Measurements from ENCODE around the gene ADCY5.

ADCY5 gene

GRCh38 chr3:123338620-123339061 lies 110.2 kb downstream of the ADCY5 start:
- DNase-seq = peak; percentile 12

DNA sequence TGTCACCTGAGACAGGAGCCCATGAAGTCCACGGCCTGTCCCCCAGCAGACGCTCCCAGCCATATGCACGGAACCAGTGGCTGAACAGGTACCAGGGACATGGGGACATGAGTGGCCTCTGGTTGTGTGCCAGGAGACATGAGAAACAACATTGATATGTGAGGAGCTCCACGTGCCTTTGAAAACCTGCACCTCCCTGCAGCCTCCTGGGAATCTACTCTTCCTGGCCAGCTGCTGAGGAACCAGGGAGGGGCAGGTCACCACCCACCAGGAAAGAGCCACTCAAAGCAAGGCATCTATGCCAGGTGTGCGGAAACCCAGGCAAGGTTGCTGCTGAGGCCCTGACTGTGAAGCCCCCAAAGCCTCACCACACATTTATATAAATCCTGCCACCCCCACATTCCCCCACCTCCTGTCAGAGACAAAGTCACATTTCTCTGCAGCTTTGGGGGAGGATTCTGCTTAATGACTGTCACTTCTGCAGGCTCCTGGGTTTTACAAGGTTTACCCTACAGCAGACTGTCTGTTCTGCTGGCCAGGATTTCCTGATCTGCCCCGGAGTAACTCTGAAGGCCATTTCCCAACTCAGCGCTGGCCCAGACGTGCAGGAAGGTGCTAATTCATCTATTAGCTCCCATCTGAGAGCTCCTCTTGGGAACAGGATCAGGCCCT lies 110.8 kb downstream of the ADCY5 start:
- peak; percentile 13 for DNase-seq

DNA sequence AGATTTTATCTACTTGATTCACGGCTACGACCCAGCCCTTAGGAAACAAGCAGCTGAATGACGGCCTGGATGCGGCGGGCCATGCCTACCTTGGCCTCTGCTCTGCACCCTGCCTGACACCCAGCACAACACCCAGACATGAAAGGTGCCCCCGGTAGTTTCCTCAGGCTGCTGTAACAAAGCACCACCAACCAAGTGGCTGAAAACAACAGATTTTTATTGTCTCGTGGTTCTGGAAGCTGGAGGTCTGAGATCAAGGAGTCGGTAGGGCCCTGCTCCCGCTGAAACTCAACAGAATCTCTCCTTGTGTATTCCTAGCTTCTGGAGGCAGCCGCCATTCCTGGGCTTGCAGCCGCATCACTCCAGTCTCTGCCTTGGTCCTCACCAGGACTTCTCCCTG lies 111.7 kb downstream of the ADCY5 start:
- peak; percentile 12 for DNase-seq

GRCh38 chr3:123336441-123336851 lies 112.4 kb downstream of the ADCY5 start:
- peak; percentile 10 for DNase-seq

DNA sequence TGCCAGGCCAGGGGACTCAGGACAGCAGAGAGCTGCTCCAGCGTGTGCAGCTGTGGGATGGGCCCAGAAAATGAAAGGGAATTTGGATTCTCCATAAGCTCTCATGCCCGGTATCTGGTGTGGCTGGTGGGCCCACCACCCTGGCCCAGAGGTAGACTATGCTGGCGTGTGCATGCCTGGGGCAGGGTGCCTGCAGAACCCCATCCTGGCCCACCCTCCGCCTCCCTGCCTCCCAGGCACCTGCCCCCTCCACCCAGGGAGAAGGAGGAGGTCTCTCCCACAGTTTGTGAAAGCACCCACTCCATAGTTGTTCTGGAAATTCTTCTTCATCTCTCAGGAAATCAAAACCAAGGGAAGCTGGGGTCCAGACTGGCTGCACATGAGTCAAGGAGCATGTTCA lies 112.9 kb downstream of the ADCY5 start:
- DNase-seq = no peak

DNA sequence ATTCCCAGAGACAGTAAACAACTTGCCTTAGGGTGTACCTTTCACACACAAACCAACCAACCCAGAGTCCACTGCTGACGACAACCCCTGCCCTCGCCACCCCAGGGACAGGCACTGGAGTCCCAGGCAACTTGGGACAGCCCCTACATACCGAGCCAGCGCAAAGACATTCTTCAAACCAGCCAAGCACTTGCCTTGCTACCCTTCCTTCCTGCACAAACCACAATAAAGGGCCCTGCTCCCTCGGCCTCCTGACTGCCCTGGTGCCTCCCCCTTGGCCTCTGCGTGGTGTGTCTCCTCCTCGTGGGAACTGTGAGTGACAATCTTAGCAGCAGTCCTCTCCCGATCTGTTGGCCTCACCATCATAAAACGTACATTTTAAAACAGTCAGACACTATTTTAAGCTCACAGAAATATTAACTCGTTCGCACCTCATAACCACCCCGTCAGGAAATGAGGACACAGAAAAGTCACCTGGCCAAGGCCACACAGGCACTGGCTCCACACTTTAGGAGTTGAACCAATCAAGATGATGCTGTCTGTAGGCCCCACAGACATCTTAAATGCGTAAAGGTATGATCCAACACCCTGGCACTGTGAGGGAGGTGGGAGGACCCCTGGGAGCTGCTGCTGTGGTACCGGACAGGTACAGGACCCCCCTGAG lies 113.8 kb downstream of the ADCY5 start:
- DNase-seq = no peak

- no peak for DNase-seq
These were observed 114.8 kb downstream of the ADCY5 start for GRCh38 chr3:123334056-123334455.

DNA sequence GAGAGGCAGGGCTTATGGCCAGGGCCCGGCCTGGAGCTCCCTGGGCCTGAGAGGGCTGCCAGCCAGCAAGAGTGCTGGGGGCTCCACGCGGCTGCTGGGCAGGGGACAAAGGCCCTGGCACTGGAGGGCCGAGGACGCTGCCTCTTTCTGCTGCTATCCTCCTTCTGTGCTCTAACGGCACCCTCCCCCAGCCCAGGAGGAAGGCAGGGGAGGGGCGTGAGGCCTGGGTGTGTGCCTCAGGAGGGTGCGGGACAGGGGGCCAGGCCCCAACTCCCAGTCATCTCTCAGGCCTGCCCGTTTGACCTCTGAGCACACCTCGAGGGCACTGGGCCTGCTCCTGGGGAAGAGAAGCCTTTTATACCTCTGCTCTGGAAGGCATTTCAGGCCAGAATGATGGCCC lies 115.5 kb downstream of the ADCY5 start:
- peak; percentile 9 for DNase-seq

DNA sequence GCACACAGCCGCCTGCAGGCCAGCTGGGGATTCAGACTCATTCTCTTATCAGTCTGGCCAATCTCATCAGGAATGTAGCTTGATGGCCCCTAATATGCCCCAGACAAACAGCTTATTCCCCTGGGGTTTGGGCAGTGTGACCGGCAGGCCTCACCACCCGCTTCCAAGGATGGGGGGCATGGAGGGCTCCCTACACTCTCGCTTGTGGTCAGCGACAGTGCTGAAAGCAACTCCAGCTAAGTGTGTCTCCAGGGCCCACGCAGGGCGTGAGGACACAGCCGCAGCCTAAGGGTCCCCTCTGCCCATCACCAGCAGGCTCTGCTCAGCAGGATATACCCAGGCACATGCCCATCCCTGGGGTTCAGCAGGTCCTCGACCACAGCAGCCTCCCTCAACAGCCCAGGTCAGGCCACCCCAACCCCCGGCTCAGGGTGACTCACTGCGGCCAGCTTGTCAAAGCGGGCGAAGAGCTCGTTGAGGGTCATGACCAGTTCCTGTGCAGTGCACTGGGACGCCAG lies 116.7 kb downstream of the ADCY5 start:
- no peak for DNase-seq

- DNase-seq = no peak
These were observed 117.2 kb downstream of the ADCY5 start for GRCh38 chr3:123331651-123332050.

DNA sequence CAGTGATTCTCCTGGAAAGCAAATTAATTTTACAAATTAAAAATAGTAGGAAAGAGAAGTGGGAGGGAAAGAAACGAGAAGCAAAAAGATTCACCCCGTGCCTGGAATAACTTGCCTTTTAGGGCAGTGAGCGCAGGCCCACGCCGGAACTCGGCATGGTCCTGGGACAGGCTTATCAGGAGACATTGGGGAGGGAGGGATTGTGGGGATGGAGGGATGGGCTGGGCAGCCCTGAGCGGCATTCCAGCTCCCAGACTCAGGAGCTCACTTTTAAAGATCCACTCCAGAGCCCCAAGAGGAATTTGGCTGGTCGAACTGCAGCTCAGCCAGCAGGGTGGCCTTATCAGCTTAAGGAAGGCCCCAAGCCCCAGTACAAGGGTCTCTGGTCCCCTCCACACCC lies 117.9 kb downstream of the ADCY5 start:
- no peak for DNase-seq

GRCh38 chr3:123330441-123330991 lies 118.4 kb downstream of the ADCY5 start:
- no peak for DNase-seq

DNA sequence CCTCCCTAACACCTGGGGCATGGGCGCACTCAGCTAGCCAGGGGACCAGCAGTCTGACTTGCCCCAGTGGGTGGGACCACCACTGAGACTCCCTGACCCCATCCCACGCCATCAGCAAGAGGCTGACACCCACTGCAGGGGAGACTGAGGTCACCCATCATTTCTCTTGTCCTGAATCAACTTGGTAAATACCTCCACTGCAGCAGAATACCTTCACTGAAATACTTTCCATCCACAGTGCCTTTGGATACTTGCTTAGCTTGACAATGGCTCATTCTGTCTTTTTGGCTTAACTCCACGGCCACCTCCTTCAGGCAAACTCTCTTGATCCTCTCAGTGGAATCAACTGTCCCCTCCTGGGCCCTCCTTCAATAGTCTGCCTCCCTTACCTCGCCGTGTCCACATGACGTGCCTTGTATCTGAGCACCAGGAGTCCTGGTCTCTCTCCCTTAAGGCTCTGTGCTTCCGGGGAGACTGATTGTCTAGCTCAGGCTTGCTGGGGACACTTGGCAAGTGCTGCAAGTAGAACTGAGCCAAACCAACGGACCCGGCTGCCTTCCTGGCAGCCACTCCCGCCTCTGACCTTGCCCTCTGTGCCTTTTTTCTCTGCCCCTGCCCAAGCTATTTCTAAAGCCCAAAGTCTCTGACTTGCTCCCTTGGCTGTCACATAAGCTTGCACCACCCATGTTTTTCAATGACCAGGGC lies 119.1 kb downstream of the ADCY5 start:
- no peak for DNase-seq

- peak; percentile 76 for DNase-seq
These were observed 119.8 kb downstream of the ADCY5 start for GRCh38 chr3:123328851-123329635.

GRCh38 chr3:123327956-123328850 lies 120.7 kb downstream of the ADCY5 start:
- no peak for DNase-seq

DNA sequence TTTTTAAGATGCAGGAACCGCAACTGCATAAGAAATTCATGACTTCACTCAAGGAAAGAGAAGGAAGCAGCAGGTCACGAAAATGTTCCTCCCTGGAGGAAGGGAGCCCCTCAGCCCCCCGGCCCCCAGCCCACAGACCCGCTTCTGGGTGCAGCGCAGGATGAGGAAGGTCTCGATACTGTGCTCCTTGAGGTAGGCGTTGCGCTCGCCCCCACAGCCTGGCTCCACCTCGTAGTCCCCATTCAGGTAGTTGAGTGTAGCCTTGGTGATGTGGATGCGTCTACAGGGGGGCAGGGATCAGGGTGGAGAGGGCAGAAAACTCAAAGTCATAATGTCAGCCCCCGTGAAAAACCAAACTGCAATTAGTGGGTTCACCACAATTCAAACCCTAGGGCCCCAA lies 121.4 kb downstream of the ADCY5 start:
- no peak for DNase-seq

GRCh38 chr3:123326531-123326930 lies 122.4 kb downstream of the ADCY5 start:
- no peak for DNase-seq

GRCh38 chr3:123325766-123326256 lies 123.1 kb downstream of the ADCY5 start:
- DNase-seq = no peak

DNA sequence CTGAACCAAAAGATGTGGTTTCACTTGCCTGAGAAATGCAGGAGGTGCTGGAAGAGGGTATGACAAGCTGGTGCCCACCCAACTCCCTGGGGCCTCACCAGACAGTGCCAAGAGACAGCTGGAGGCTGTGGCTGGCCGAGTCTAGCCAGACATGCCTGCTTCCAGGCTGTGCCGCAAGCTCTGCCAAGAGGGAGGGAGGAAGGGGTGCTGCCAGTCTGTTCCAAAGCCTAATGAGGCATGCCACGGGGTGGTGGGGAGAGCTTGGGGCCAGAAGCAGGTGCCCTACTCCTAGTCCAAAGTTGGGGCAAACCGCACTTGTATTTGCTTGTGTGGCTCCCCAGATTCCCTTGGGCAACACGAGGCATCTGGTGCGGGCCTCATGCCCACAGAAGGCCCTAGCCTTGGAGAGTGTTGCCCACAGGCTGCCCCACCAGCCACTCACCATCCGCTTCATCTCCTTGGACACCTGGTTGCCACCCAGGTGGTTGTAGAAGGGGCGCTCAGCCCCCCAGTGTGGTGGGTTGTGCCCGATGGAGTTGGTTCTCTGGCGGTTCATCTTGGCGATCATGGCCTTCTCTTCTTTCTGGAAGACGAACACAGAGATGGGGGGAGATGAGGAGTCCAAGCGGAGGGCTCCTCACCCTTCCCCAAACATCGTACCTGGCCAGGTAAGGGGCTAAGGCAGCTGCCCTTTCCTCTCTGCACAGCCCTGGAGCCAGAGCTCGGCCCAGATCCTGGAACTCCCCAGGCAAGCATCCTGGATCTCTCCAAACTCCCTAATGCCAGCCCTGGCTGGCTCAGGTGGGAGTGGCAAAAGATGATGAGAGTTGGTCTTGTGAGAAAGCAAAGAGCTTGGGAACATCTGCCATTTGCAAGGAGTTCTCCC lies 123.8 kb downstream of the ADCY5 start:
- no peak for DNase-seq

DNA sequence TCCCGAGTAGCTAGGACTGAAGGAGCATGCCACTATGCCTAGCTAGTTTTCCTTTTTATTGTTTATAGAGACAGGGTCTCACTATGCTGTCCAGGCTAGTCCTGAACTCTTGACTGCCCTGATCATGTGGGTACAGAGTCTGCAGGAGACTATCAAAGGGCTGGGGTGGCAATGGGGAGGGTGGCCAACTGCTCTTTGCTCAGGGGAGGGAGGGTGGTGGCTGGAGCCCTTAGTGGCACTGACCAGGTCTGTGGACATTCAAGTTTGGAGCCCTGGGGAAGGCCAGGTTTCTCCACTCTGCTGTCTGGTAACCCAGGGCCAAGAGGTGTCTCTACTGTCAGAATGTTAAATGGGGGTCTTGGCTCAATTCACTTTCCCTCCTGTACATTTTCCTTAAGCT lies 125.1 kb downstream of the ADCY5 start:
- DNase-seq = no peak

All from left hindlimb (tissue), 1 donor.